Lung microvascular endothelial cell (primary cell): ENCODE data around the gene PTHLH. TPM values are rescaled to one million over a fixed set of nuclear protein-coding genes. Genes with fewer than 3 reads are reported as not detected.
A peak's percentile ranks its signal among the peaks of the same experiment; 100 is the strongest.

ENCODE experiments used
- DNase-seq, 2 donors: peaks; one replicate each; pipeline versions ENCODE4 v3.0.0 to v3.0.0-alpha.2; 2010; ENCODE audit warnings: low read depth in 2 of 2
- total RNA-seq: library from RNA; depleted of rRNA; stranded (reverse); fragments of >200 nt; gene quantifications from 2 replicates; pipeline ENCODE4 v1.2.1, GENCODE V29; 2014

Gene PTHLH
- total RNA-seq, 1 donor from 2014 or later = under 0.01 TPM

DNA sequence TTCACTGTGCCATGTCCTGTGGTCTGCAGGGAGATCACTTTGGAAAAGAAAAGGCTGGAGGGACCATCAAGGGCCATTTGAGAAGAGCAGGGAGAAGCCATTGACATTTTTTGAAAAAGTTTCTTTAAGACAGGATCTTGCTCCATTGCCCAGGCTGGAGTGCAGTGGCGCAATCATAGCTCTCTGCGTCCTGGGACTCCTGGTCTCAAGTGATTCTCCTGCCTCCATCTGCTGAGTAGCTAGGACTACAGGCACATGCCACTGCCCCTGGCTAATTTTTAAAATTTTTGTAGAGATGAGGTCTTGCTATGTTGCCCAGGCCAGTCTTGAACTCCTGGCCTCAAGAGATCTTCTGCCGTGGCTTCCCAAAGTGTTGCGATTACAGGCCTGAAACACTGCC is 32.3 kb downstream of the PTHLH start:
- DNase-seq = no peak

DNA sequence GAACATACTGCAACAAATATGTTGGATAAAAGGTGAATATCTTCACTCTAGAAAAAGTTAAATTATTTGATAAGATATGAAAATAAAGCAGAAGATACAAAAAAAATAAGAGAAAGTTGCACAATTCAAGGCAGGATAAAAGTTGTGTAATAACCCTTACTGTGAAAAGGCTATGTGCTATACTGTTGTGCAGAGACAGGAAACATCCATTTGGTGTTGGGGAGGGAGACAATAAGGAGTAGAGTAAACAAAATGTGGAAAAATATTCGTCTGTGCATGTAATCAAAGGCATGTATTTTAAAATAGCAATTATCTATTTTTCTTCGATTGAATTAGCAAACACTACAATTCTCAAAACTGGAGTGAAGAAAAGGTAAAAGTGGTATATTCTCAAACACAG is 34.8 kb downstream of the PTHLH start:
- peak in 1 of 2 donors; percentile 54 for DNase-seq

DNA sequence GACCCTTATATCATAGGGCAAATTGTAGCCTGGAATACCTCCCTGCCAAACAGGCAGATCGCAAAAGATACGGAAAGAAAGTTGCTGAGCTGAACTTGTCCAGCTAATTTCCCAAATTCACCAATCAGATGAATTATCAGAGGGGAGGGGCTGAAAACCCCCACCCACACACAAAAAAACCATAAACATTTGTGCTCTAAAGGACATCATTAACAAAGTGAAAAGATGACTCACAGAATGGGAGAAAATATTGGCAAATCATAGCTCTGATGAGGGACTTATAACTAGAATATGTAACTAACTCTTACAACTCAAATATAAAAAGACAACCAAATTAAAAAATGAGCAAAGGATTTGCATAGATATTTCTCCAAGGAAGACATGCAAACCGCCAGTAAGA is 36.3 kb downstream of the PTHLH start:
- no peak for DNase-seq

DNA sequence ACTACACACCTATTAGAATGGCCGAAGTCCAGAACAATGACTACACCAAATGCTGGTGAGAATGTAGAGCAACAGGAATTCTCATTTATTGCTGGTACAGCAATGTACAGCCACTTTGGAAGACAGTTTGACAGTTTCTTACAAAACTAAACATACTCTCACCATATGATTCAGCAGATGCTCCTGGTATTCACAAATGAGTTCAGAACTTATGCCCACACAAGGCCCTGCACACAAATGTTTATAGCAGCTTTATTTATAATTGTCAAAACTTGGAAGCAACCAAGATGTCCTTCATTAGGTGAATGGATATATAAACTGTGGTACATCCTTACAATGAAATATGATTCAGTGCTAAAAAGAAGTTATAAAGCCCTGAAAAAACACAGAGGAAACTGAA is 38.3 kb downstream of the PTHLH start:
- DNase-seq = no peak

DNA sequence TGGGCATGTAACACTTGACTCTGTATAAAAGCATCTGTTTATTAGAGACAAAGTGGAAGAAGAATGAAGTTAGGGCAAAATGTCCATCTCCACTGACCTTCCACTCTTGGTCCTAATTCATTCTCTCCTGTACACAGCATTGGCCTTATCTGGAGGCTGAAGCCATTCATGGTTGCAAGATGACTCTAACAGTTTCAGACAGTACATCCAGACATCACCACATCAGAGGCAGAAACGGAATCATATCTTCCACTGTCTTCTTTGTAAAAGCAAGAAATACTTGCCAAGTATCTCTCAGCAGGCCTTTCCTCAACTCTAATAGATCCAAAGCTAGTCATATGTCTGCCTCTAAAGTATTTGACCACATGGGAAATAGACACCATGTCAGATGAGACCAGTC is 41.1 kb downstream of the PTHLH start:
- no peak for DNase-seq

DNA sequence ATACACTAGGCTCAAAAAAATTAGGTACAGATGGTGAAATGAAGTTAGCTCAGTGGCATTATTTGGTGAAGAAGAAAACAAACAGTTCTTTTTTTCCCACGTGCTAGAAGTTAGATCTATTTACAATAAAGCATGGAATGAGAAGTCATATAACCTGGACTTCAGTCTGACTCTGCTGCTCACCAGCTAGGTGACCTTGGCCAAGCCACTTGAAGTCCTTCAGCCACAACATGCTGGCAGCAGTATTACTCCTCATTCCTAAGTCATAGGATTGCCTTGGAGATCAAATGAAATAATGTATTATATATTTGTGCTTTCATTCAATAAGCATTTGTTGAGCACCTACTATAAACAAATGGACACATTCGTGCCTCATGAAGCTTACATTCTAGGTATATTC is 45.2 kb downstream of the PTHLH start:
- DNase-seq = no peak

DNA sequence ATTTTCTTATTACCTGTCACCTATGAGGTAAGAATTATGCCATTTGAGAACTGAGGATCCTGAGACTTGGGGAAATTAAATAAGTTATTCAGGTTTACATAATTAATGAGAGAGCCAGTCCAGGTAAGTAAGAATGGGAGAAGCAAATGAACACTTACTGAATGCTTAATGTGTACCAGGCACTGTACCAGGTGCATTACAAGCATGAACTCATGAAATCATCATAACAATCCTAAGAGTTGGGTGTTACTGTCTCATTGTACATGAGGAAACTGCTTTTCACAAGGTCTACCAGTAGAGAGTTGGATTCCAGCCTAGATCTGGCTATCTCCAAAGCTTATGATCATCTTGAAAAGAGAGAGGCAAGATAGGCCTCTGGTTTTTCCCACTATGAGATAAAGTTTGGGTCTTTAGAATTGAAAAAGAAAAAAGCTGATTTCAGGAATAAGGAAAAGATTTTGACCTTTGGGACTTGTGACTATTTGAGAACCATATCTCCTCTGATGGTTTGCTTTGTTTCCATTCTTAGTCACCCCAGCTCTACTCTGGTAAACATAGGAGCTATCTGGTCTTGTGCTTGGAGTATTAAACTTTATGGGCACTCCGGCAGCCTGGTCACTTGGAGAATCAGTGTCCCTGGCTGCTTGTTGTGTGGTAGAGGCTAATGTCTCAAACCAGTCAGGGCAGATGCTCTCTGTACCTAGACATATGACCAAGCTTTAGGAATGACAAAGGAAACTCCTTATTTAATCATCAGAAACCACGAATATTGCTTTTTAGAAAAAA is 48.0 kb downstream of the PTHLH start:
- peak in 1 of 2 donors; percentile 45 for DNase-seq

DNA sequence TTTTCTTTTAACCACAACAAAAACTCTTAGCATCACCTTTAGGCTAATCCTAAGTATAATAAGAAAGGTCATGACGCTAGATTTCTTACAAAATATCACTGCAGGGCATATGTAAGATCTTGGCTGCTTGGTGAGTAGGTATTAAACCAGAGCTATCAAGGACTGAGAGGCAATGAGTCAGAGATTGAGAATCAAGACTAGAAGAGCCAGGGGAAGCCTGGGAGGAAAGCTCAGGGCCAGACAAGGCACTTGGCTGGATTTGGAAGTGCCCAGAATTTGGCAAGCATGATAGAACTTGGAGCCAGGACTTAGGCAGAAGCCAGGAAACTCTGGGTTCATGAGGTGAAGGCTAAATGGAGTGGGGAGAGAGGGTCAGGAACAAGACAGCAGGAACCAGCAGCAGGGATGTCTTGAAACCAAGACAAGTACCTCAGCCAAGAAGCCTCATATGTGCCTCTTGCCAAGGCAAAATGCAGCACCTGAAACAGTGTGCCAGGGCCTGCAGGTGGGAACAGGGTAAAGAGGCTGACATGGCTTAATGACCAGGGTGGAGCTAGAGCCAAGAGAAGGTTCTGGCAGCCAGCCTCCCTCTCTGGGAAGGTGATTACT is 49.9 kb downstream of the PTHLH start:
- peak in 1 of 2 donors; percentile 78 for DNase-seq

DNA sequence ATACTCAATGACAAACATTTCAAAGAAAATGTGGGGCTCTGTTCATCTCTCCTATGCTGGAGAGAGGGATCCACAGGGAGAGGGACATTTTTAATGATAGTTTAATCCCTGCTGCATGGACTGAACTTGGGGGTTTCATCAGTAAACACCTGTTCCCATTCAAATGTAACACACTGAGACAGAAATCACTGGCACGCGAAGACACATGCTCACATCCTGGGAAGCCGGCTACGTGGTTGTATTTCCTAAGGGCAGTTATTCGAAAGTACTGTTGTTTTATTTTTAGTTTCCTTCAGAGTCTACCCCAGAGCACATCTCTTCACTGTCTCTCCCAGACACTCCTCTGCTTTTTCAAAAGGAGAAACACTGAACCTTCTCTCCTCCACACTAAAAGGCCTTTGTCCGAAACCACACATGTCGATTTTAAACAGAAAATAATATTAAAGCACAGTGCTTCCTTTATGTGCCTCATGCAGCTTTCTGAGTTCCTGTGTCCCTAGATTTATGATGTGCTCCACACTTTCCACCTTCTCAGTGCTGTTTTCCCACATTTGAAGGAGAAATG is 52.8 kb downstream of the PTHLH start:
- DNase-seq = no peak

DNA sequence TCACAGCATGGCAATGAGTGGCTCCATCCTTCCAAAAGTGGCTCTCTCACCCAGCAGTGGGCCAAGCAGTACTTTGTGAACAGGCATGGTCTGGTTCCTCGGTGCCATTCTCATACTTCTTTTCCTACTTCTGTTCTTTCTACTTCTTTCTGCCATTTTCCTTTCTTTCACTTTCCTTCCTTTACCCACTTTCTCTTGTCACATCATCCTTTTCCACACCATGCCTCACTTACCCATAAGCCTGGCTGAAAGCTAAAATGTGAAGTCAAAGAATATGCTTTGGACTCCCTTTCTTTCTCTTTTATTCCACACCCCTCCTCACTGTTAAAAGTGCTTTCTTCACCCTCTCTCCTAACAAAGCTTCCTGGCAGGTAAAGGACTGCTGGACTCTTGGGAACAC is 57.0 kb downstream of the PTHLH start:
- no peak for DNase-seq

DNA sequence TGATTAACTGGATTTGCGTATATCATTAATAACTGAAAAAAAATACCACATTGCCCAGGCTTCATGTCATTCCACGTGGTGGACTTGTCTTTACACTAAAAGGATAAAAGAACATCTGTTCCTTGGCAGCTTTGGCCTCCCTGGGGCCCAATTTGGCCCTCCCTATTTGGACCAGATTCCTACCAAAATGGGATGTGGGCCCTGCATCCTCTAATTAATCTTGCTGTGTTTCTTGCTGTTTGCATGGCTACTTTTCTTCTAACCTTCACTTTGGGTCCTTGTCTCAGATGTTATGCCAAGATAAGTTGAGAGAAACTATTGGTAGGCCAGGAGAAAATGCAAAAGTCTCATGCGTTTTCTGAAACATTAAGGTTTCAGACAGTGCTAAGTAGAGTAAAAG is 57.5 kb downstream of the PTHLH start:
- DNase-seq = no peak

DNA sequence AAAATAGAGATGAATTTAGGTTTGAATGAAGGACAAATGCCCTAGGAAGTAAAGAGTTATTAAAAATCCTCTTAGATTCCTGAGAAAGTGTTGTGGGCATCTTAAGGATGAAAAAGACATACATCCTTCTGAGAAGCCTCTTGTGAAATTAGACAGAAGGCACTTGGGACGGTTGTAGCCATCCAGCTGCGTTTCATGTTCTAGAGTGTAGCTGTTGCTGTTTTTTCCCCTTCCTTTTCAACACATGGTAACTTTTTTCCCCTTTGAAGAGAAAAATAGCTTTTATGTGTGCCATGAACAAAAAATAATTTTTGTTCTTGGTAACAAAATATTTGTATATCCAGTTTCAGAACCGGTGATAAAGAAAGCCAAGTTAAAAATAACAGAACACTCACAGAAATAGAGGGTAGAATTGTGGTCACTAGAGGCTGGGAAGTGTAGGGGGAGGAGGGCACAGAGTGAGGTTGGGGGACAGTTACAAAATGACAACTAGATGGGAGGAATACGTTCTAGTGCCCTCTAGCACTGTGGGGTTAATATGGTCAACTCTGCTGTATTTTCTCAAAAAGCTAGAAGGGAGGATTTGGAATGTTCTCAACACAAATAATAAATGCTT is 58.4 kb downstream of the PTHLH start:
- DNase-seq = no peak

DNA sequence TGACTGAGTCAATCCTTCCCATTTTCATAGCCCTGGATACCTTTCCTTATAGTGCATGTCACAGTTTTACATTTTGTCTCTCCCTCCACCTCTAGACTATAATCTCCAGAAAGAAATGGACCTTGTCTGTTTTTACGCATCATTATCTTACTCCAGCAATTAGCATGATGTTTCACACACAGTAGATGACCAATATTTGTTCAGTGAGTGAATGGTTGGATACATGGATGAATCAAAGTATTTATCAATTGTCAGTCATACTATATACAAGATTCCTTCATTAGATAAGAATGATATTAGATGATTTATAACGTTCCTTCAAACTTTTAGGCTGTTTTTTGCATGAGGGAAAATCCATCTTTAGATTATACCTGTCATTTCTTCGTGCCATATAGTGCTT is 61.1 kb downstream of the PTHLH start:
- no peak for DNase-seq

Other genes with a start within 250 kb of the PTHLH start
- gene KLHL42, start 192.5 kb downstream of the PTHLH start, total RNA-seq = 12.0 and 13.3 TPM in 2 replicates
- gene MANSC4, start 192.5 kb downstream of the PTHLH start, total RNA-seq = not detected in 2 replicates
- gene CCDC91, start 217.7 kb upstream of the PTHLH start, total RNA-seq = 4.1 and 6.3 TPM in 2 replicates